H1 (cell line): ENCODE results near the gene IFT80. TPM values are rescaled to one million over a fixed set of nuclear protein-coding genes. Genes with fewer than 3 reads are reported as not detected.

Source experiments
- CTCF ChIA-PET: fragments of 300-600 bp; sonication (Branson Sonifier 250); formaldehyde crosslinking; loops from one replicate; lab custom pipeline; 2021; ENCODE audit not compliant: partially characterized antibody; lab: Charles Lee
- POLR2A ChIA-PET: fragments of 300-600 bp; sonication (Branson Sonifier 250); formaldehyde crosslinking; loops from one replicate; lab custom pipeline; 2021; ENCODE audit warnings: inconsistent platforms; ENCODE audit not compliant: partially characterized antibody; lab: Charles Lee
- DNase-seq, 2 experiments: peaks; one replicate each; pipeline versions ENCODE4 v3.0.0 to v3.0.0-alpha.2; 2010 to 2022; ENCODE audit warnings: low spot score in 2 of 2, low read depth in 1 of 2, mixed read lengths in 1 of 2
- FAIRE-seq: peaks from 2 replicates; lab custom pipeline; 2011; peaks lifted over from hg19 to GRCh38; lab: Jason Lieb, UNC
- H2AFZ ChIP-seq: 2 replicates; pipeline ENCODE4 v1.8.1; 2012; ENCODE audit warnings: low read length, inconsistent platforms
- H2AK5ac ChIP-seq: 2 replicates; pipeline ENCODE4 v1.6.1; 2013; ENCODE audit warnings: low read depth, low read length
- H2BK120ac ChIP-seq: replicated peaks from 2 replicates; pipeline ENCODE3; 2013; ENCODE audit warnings: low read depth, low read length, inconsistent platforms
- H2BK12ac ChIP-seq: 2 replicates; pipeline ENCODE4 v1.6.1; 2013; ENCODE audit warnings: low read depth, low read length
- H2BK15ac ChIP-seq: 2 replicates; pipeline ENCODE4 v1.6.1; 2013; ENCODE audit warnings: low read length
- H2BK20ac ChIP-seq: 2 replicates; pipeline ENCODE4 v1.6.1; 2013; ENCODE audit warnings: low read length
- H2BK5ac ChIP-seq: 2 replicates; pipeline ENCODE4 v1.6.1; 2013; ENCODE audit warnings: low read depth, low read length
- H3K14ac ChIP-seq: 2 replicates; pipeline ENCODE4 v1.6.1; 2013; ENCODE audit warnings: inconsistent platforms; ENCODE audit not compliant: insufficient read length
- H3K18ac ChIP-seq: 2 replicates; pipeline ENCODE4 v1.6.1; 2013; ENCODE audit warnings: low read length; ENCODE audit errors: extremely low read depth
- H3K23ac ChIP-seq: 2 replicates; pipeline ENCODE4 v1.6.1; 2013; ENCODE audit warnings: inconsistent platforms; ENCODE audit not compliant: insufficient read length
- H3K23me2 ChIP-seq: 2 replicates; pipeline ENCODE4 v1.6.1; 2013; ENCODE audit warnings: low read depth, low read length
- H3K27ac ChIP-seq: 2 replicates; pipeline ENCODE4 v1.6.1; 2011; ENCODE audit warnings: low read depth, low read length, inconsistent platforms
- H3K27me3 ChIP-seq, 4 experiments: replicated peaks in 1 of 4; 1 replicate in 1 of 4; 2 replicates in 3 of 4; pipeline versions ENCODE4 v1.6.1 to v1.8.1; 2011 to 2013; ENCODE audit warnings: low read length in 3 of 4, mild to moderate bottlenecking in 3 of 4, inconsistent platforms in 2 of 4, mixed read lengths in 2 of 4, moderate library complexity in 1 of 4; ENCODE audit not compliant: control insufficient read depth in 3 of 4, insufficient read depth in 3 of 4; ENCODE audit errors: extremely low read depth in 1 of 4
- H3K36me3 ChIP-seq, 4 experiments: 2 replicates each; pipeline versions ENCODE4 v1.6.1 to v1.8.1; 2011 to 2013; ENCODE audit warnings: mild to moderate bottlenecking in 4 of 4, low read length in 3 of 4, moderate library complexity in 2 of 4, control low read depth in 1 of 4, inconsistent platforms in 1 of 4; ENCODE audit not compliant: insufficient read depth in 4 of 4, control insufficient read depth in 2 of 4
- H3K4ac ChIP-seq: replicated peaks from 2 replicates; pipeline ENCODE3; 2013; ENCODE audit warnings: low read length, low read depth, mixed read lengths, inconsistent platforms; ENCODE audit not compliant: insufficient read length
- H3K4me1 ChIP-seq, 4 experiments: replicated peaks in 1 of 4; 1 replicate in 1 of 4; 2 replicates in 3 of 4; pipeline versions ENCODE4 v1.6.1 to v1.8.1; 2011 to 2013; ENCODE audit warnings: low read length in 3 of 4, inconsistent platforms in 2 of 4, mixed read lengths in 1 of 4; ENCODE audit not compliant: insufficient read depth in 4 of 4, control insufficient read depth in 3 of 4
- H3K4me2 ChIP-seq, 2 experiments: 2 replicates each; pipeline versions ENCODE4 v1.6.1 to v1.8.1; 2011 to 2013; ENCODE audit warnings: low read depth in 2 of 2, low read length in 2 of 2, control low read depth in 1 of 2, inconsistent platforms in 1 of 2, mild to moderate bottlenecking in 1 of 2; ENCODE audit not compliant: insufficient read depth in 1 of 2
- H3K4me3 ChIP-seq, 4 experiments: fragments of 200-600, 300-600 bp in 1 of 4; sonication (generic), shearing (Covaris generic), sonication (Bioruptor Twin) in 1 of 4; 2 replicates each; pipeline versions ENCODE4 v1.5.1 to v1.8.1; 2011 to 2016; ENCODE audit warnings: low read length in 4 of 4, low read depth in 3 of 4, control low read depth in 2 of 4, inconsistent platforms in 2 of 4, mild to moderate bottlenecking in 2 of 4, mixed read lengths in 1 of 4, moderate library complexity in 1 of 4; ENCODE audit not compliant: insufficient read depth in 2 of 4; ENCODE audit errors: extremely low read depth in 1 of 4
- H3K56ac ChIP-seq: replicated peaks from 2 replicates; pipeline ENCODE3; 2013; ENCODE audit warnings: low read depth, mild to moderate bottlenecking, mixed read lengths, low read length, inconsistent platforms; ENCODE audit not compliant: insufficient read length
- H3K79me1 ChIP-seq: 2 replicates; pipeline ENCODE4 v1.6.1; 2013; ENCODE audit warnings: low read depth, low read length, control low read depth
- H3K79me2 ChIP-seq, 2 experiments: 2 replicates each; pipeline versions ENCODE4 v1.6.1 to v1.8.1; 2012 to 2013; ENCODE audit warnings: low read length in 2 of 2, mild to moderate bottlenecking in 2 of 2, inconsistent platforms in 1 of 2; ENCODE audit not compliant: insufficient read depth in 2 of 2, control insufficient read depth in 1 of 2
- H3K9ac ChIP-seq, 4 experiments: replicated peaks in 1 of 4; 1 replicate in 1 of 4; 2 replicates in 3 of 4; pipeline versions ENCODE4 v1.6.1 to v1.8.1; 2011 to 2013; ENCODE audit warnings: low read depth in 3 of 4, low read length in 3 of 4, control low read depth in 2 of 4, mild to moderate bottlenecking in 2 of 4, moderate library complexity in 2 of 4, inconsistent platforms in 1 of 4; ENCODE audit errors: extremely low read depth in 1 of 4
- H3K9me3 ChIP-seq, 2 experiments: 2 replicates each; pipeline versions ENCODE4 v1.6.1 to v1.8.1; 2012 to 2013; ENCODE audit warnings: mild to moderate bottlenecking in 2 of 2, moderate library complexity in 2 of 2, control low read depth in 1 of 2, inconsistent platforms in 1 of 2, low read depth in 1 of 2, low read length in 1 of 2, mixed read lengths in 1 of 2; ENCODE audit not compliant: insufficient read depth in 2 of 2
- H4K20me1 ChIP-seq, 2 experiments: replicated peaks in 1 of 2; 2 replicates each; pipeline versions ENCODE3 to v1.8.1; 2011 to 2013; ENCODE audit warnings: inconsistent platforms in 2 of 2, low read length in 2 of 2, mild to moderate bottlenecking in 1 of 2; ENCODE audit not compliant: insufficient read depth in 2 of 2, control insufficient read depth in 1 of 2
- H4K5ac ChIP-seq: 2 replicates; pipeline ENCODE4 v1.6.1; 2013; ENCODE audit warnings: low read length, low read depth, mixed read lengths, inconsistent platforms; ENCODE audit not compliant: insufficient read length
- H4K8ac ChIP-seq: 2 replicates; pipeline ENCODE4 v1.8.0; 2013; ENCODE audit warnings: mild to moderate bottlenecking, moderate library complexity, low read length, inconsistent platforms; ENCODE audit not compliant: insufficient read depth; ENCODE audit errors: extremely low read depth
- H4K91ac ChIP-seq: replicated peaks from 2 replicates; pipeline ENCODE3; 2013; ENCODE audit warnings: low read length, mixed read lengths, inconsistent platforms; ENCODE audit not compliant: insufficient read length
- CHD2 ChIP-seq: IDR thresholded peaks from 2 replicates; pipeline ENCODE4 v1.6.1; 2012; ENCODE audit warnings: low read length, improper control_type of control experiment
- EGR1 ChIP-seq: IDR thresholded peaks from 2 replicates; pipeline ENCODE4 v1.6.1; 2011; ENCODE audit warnings: low read depth, low read length, borderline replicate concordance
- EP300 ChIP-seq, 2 experiments: IDR thresholded peaks; 1 replicate in 1 of 2; 2 replicates in 1 of 2; pipeline ENCODE4 v1.6.1; 2011 to 2012; ENCODE audit warnings: low read depth in 2 of 2, low read length in 2 of 2, mild to moderate bottlenecking in 2 of 2, borderline replicate concordance in 1 of 2, inconsistent platforms in 1 of 2, moderate library complexity in 1 of 2
- NANOG ChIP-seq: IDR thresholded peaks from 2 replicates; pipeline ENCODE4 v1.6.1; 2011; ENCODE audit warnings: low read length, low read depth, mild to moderate bottlenecking, inconsistent platforms; ENCODE audit not compliant: insufficient read depth, poor library complexity, severe bottlenecking
- POLR2AphosphoS5 ChIP-seq: IDR thresholded peaks from 2 replicates; pipeline ENCODE4 v1.6.1; 2011; ENCODE audit warnings: low read depth, low read length
- RBBP5 ChIP-seq: IDR thresholded peaks from 2 replicates; pipeline ENCODE4 v1.7.1; 2012; ENCODE audit warnings: low read depth, mild to moderate bottlenecking, inconsistent platforms, low read length, moderate library complexity, borderline replicate concordance
- SIRT6 ChIP-seq: IDR thresholded peaks from one replicate; pipeline ENCODE4 v1.7.1; 2012; ENCODE audit warnings: low read length, inconsistent platforms
- SP2 ChIP-seq: IDR thresholded peaks from 2 replicates; pipeline ENCODE4 v1.6.1; 2012; ENCODE audit warnings: mild to moderate bottlenecking, low read length, inconsistent platforms
- TBP ChIP-seq: IDR thresholded peaks from 2 replicates; pipeline ENCODE4 v1.6.1; 2011; ENCODE audit warnings: low read depth, low read length, improper control_type of control experiment
- TEAD4 ChIP-seq: IDR thresholded peaks from 2 replicates; pipeline ENCODE4 v1.6.1; 2012; ENCODE audit warnings: low read depth, low read length, inconsistent platforms, mixed read lengths
- USF2 ChIP-seq: IDR thresholded peaks from 2 replicates; pipeline ENCODE4 v1.6.1; 2011; ENCODE audit warnings: low read length, improper control_type of control experiment
- WGBS, 2 experiments: shearing (Covaris generic) in 1 of 2; methylation state at CpG; one replicate each; pipeline versions ENCODE4 v1.1.6 to v1.1.7; 2013 to 2015; ENCODE audit warnings: low lambda C conversion rate in 2 of 2, mixed read lengths in 2 of 2, inconsistent platforms in 1 of 2, low coverage in 1 of 2, missing lambda C conversion rate in 1 of 2; ENCODE audit not compliant: insufficient replicate concordance in 2 of 2, insufficient coverage in 1 of 2, insufficient read length in 1 of 2; ENCODE audit errors: extremely low coverage in 1 of 2, missing lambda C conversion rate in 1 of 2; 5-methylcytosine and 5-hydroxymethylcytosine counted together
- polyA plus RNA-seq, 7 experiments: library from polyadenylated mRNA; depleted of rRNA in 3 of 7; stranded (reverse) in 5 of 7; unstranded in 2 of 7; fragments of >200 nt in 5 of 7; fragments of 200-250 nt in 2 of 7; gene quantifications; 1 replicate in 5 of 7; 2 replicates in 1 of 7; 4 replicates in 1 of 7; pipeline versions ENCODE4 v1.2.1 to v1.2.3, GENCODE V29; 2011 to 2013; ENCODE audit warnings: missing spikeins in 2 of 7, mixed read lengths in 2 of 7
- total RNA-seq: library from RNA; stranded (reverse); fragmentation: NEBNext Ultra II Directional; extraction: Animal tissue kit (Norgen Biotek cat#: 25700); gene quantifications from 2 replicates; pipeline ENCODE4 v1.2.1, GENCODE V29; 2021

Gene IFT80
- total and polyA plus RNA-seq, 2 of the 8 experiments (the other 6 are each of a cell fraction or from before 2014, with no cell fraction given), result 7.2 to 25.9 TPM

GRCh38 chr3:160409812-160410610 is 11.0 kb upstream of the IFT80 start:
- no peak for DNase-seq
- no peak overlapping the region for H3K18ac ChIP-seq
- no peak overlapping the region for H2BK15ac ChIP-seq
- no peaks in the 10 kb centered on the region for H3K23me2 ChIP-seq
- no peak overlapping the region for H2BK20ac ChIP-seq
- H3K4ac ChIP-seq, result no peak overlapping the region
- H3K4me3 ChIP-seq, result no peak overlapping the region
- no peak overlapping the region for H2BK120ac ChIP-seq
- H3K9ac ChIP-seq, result no peak overlapping the region
- H3K79me2 ChIP-seq, result peaks cover 0 to 39% of the 10 kb centered on the region in 2 experiments; a peak in 2 of 4 replicates
- H3K56ac ChIP-seq, result no peak overlapping the region
- H4K91ac ChIP-seq, result no peak overlapping the region
- H2AFZ ChIP-seq, result no peak overlapping the region
- H3K4me2 ChIP-seq, result no peak overlapping the region
- no peak overlapping the region for H4K5ac ChIP-seq
- CTCF ChIA-PET, result interaction anchor here (1.2 to 1.5 kb wide), 2 partner anchors 25 to 382 kb away, joined by 4 read pairs; no protein-coding TSS in a partner anchor
- no peaks in the 10 kb centered on the region for H3K27me3 ChIP-seq
- no peak overlapping the region for H3K14ac ChIP-seq
- no peak overlapping the region for H2BK5ac ChIP-seq
- no peak for FAIRE-seq
- no peaks in the 10 kb centered on the region for H3K9me3 ChIP-seq
- peaks cover 8 to 82% (median 17%) of the 10 kb centered on the region in 4 experiments for H3K36me3 ChIP-seq
- WGBS, 2 experiments, result 96% methylated on average over 10 of the region's 10 CpGs; no CpG with 5 or more reads in 1 of the 2 experiments
- H2AK5ac ChIP-seq, result no peak overlapping the region
- H3K4me1 ChIP-seq, result no peaks in the 10 kb centered on the region
- no peak overlapping the region for H3K27ac ChIP-seq
- POLR2A ChIA-PET, result interaction anchor here (0.7 to 1.5 kb wide), 5 partner anchors 8 to 50 kb away, joined by 3 to 8 read pairs (median 3); partner anchors contain the start of gene SMC4
- H3K23ac ChIP-seq, result no peak overlapping the region
- no peaks in the 10 kb centered on the region for H3K79me1 ChIP-seq
- H4K8ac ChIP-seq, result no peak overlapping the region
- no peak overlapping the region for H2BK12ac ChIP-seq
- peaks cover 3 to 7% of the 10 kb centered on the region in 2 experiments for H4K20me1 ChIP-seq
- TF ChIP-seq USF2, result no peak
- no peak for TF ChIP-seq RBBP5
- no peak for TF ChIP-seq EP300 (IDR thresholded peaks at IDR 0.05; ENCODE audit: borderline replicate concordance in 1 of 2, low read depth in 2 of 2, low read length in 2 of 2)
- TF ChIP-seq TBP, result no peak
- no peak for TF ChIP-seq EGR1
- TF ChIP-seq SIRT6, result no peak
- TF ChIP-seq CHD2, result no peak
- TF ChIP-seq TEAD4, result no peak
- no peak for TF ChIP-seq NANOG
- TF ChIP-seq SP2, result no peak
- TF ChIP-seq POLR2AphosphoS5, result no peak
